Activated CD4-positive, alpha-beta T cell treated with anti-CD3 and anti-CD28 coated beads, Interleukin-2, amount 50 U/mL, for 48 hours (primary cell): ENCODE measurements around the gene PLEKHH1.

Source experiments
- DNase-seq, 2 experiments: peaks; one replicate each; pipeline ENCODE4 v3.0.0-alpha.2; 2020

Gene PLEKHH1

DNA sequence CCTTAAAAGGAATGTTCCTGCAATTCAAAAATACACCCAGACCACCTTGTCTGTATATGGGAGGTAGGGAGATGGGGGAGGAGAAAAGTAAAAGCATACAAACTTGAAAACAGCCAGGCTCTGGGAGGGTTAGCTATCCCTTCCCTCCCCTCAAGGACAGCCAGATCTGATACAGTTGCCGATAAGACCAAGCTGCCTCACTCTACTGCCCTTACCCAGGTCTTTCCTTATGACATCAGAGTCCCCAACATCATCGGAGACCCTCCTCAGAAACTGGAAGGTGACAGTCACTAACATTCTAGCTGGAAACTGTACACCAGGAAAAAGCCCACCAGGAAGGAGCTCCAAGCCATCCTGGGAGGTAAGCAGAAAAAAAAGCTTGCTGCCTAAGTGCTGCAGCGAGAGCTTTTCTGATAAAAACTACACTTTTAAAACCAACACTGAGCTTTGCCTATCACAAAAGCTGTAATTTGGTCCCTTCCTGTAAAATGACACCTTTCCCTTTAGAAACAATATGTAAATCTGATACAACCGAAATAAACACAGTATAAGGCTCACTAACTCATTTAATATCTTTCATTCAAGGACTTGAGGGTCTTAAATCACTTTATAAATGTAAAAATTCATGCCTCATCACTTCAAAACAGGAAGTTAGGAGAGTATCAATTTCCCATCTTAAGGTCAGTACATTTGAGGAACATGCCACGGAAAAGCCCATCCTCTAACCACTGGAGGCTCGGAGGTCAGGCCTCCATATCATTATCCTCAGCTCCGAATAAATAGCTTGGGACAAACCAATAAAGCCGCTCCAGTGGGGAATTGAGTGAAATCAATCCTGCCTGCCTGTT lies 20.4 kb upstream of the PLEKHH1 start:
- no peak for DNase-seq

DNA sequence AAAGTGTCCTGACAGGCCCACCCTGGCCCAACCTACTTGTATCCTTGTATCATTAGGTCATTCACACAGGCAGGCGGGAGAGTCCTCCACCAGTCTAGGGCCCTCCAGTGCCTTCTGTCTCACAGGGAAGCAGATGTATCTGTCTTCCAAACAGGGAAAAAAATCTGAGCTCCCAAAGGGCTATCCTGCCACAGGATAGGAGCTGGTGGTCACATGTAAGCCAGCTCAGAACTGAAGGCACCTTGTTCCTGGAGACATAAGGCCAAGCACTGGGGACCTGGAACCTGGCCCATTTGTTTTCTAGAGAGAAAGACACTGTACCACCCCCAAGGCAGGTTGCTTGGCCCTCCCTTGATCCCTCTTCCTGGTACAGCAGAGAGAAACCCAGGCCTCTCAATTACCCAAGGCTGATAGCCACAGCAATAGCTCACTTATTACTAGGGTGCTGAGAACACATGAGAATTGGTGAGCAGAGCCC lies 19.4 kb upstream of the PLEKHH1 start:
- no peak for DNase-seq

DNA sequence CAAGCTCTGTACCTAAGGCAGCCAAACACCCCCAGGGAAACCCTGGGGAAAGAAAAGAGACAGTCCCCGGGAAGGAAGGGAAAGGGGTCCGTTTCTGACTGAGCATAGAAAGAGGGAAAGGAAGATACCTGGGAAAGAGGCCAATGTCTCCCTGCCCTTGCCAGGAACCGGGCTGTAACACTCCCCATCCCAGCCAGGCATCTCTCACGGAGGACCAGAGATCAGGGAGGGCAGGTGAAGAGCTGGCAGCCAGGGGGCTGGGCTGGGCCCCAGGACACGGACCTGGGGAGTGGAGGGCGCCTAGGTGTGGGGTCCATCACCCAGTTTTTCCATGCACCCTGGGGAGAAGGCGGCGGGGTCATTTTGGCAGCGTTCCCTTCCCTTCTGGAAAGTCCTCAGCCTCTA lies 18.9 kb upstream of the PLEKHH1 start:
- no peak for DNase-seq

DNA sequence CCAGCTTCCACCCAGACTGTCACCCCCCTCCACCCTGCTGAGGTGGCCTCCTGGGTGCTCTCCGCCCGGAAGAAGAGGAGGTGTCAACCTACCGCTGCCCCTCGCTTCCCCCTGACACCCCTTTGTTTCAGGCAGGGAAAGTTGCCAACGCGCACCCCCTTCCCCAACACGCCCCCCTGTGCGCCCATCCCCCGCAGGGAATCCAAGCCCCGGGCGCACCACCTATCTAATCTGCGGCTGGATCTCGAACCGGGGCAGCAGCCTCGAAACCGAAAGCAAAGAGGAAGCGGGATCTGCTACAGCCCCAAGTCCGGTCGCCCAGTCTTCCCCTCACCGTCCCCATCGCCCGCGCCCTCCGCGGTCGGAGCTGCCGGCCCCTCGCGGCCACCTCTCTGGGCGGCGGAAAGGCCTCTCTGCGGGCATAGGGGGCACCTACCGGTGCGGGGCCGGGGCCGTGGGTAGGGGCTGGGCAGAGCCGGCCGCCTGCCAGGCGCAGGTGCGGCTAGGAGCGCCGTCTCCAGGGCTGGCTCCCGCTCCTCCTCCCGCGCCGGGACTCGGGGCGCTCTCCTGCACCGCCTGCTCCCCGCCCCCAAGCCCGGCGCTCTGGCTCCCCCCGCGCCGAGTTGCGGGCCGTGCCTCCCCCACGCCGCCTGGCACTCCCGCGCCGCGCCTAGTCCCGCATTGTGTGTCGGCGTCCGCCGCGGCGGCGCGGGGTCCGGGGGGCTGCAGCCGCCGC lies 18.3 kb upstream of the PLEKHH1 start:
- peak; percentile 29 to 36 for DNase-seq

DNA sequence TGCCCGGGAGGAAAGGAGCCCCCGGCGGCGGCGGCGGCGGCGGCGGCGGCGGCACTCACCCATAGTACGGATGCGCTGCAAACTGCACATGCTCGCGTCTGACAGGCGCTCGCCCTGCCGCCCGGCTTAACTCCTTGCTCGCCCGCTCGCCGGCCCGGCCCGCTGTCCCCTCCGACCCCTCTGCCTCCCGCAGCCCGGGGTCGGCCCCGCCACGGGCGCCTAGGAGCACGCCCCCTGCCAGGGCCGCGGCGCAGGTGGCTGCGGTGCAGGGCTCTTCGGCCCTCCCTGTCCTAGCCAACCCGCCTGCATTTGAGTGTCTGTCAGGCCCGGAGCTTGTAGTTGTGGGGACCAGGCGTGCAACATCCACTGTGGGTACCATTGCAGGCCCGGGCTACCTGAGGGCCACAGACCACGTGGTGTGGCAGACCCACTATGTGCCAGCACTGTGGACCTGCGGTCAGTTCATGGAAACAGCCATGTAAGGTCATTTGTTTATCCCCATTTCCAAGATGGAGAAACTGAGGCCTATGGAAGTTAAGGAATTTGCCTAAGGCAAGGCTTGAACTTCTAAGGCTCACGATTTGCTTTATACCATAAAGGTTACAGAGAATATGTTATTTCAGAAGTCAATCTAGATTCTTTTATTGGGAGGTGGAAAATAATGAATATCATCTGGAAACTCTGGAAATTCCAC lies 17.6 kb upstream of the PLEKHH1 start:
- DNase-seq = peak; percentile 39 to 49

GRCh38 chr14:67516676-67517075 lies 16.4 kb upstream of the PLEKHH1 start:
- DNase-seq = no peak

GRCh38 chr14:67517083-67517482 lies 16.0 kb upstream of the PLEKHH1 start:
- no peak for DNase-seq

GRCh38 chr14:67519406-67519805 lies 13.7 kb upstream of the PLEKHH1 start:
- DNase-seq = no peak

DNA sequence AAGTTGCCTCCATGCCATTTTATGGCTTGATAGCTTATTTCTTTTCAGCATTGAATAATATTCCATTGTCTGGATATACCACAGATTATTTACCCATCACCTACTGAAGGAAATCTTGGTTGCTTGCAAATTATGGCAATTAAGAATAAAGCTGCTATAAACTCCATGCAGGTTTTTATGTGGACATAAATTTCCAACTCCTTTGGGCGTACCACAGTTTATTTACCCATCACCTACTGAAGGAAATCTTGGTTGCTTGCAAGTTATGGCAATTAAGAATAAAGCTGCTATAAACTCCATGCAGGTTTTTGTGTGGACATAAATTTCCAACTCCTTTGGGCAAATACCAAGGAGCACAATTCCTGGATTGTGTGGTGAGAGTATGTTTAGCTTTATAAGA lies 12.6 kb upstream of the PLEKHH1 start:
- DNase-seq = no peak

- DNase-seq = no peak
Measured at GRCh38 chr14:67522270-67522669, 10.8 kb upstream of the PLEKHH1 start.

DNA sequence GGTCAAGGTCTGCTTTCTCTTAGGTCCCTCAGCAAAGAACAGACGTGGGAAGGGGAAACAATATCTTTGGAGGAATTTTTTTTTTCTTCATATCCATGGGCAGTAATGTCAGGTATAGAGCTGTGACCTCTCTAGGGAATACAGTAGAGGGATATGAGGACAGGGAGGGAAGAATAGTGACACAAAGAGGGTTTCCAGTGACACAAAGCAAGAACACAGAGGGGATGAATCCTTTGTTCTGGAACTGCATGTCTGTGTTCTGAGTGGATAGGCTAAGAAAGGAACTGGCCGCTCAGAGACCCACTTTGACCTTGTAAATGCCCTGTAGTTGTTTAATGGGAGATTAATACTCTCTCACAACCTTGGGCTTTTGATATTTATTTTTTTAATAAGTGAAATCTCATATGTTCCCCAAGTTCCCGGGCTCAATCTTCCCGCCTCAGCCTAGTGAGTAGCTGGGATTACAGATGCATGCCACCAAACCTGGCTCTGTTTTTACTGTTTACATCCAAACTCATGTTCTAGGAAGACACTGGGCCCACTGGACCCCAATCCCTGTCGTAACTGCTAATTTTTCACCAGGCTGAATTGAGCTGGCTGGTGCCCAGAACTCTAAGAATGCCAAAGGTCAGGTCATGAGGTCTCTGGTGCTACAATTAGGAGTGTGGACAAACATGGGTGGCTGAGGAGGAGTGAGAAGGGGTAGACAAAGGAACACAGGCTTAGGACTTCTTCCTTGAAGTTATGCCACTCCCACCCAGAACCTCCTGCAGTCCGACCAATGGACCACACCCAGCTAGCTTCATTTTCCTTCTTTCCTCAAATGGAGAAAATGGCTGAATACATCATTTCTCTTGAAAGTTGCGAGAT lies 9.1 kb upstream of the PLEKHH1 start:
- DNase-seq = no peak

DNA sequence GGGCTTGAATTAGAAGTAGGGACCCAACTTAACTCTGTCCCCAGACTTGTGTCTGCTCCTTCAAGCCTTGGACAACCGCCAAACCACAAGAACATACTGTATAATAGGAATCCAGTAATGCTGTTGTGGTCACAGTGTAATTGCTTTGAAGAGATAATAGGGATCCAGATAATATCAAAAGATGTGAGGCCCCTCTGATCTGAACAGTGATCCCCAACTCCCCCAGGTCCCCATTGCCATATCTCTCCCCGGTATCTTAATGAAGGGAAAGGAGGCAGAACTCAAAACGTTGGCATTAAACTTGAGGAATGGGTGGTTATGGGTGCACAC lies 8.5 kb upstream of the PLEKHH1 start:
- DNase-seq = no peak

- DNase-seq = no peak
Measured at GRCh38 chr14:67525389-67525788, 7.7 kb upstream of the PLEKHH1 start.

GRCh38 chr14:67526181-67526580 lies 6.9 kb upstream of the PLEKHH1 start:
- DNase-seq = no peak

DNA sequence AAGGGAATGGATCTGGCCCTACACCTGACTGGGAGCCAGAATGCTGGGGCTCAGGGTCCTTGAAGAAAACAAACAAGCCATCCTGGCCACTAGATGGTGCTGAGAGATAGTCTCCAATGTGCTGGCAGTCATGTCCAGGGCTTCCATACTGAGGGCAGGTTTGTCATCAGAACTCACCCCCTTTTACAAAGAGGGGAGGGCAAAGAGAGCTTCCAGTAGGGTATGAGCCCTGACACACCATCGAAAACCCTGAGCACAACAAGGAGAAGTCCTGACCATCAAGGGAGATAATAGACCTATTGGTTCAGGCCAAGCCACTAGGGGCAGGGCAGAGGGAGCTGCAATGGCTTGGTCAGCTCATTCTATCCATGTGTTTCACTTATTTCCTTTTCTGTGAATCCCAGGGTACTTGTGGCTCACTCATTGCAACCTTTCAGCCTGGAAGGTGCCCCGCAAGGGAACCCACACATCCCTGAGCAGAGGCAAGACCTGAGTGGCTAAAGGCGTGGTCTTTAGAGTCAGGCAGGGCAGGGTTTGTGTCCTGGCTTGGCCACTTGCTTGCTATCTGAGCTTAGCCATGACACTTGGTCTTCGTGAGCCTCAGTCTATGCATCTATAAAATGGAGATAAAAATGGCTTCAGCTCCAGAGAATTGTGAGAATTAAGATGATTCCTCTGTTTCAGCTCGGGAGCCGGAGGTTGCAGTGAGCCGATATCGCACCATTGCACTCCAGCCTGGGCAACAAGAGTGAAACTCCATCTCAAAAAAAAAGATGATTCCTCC lies 6.2 kb upstream of the PLEKHH1 start:
- DNase-seq = peak; percentile 36 to 39

DNA sequence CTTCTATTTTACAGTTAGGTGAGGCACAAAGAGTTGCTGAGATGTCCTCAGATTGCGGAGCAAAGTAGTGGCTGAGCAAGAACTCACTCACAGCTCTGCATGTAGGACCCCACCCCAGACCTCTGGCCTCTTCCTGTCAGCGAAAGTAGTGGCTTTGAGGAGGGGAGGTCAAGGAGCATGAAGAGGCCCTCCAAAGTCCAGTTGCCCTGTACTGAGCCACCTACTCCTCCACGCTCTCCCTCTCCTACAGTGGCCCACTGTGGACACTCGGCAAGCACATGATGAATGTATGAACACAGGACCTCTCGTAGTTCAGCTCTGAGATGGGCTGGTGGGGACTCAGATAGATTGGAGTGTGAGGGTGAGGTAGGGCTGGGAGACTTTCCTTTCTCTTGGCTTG lies 5.3 kb upstream of the PLEKHH1 start:
- no peak for DNase-seq

DNA sequence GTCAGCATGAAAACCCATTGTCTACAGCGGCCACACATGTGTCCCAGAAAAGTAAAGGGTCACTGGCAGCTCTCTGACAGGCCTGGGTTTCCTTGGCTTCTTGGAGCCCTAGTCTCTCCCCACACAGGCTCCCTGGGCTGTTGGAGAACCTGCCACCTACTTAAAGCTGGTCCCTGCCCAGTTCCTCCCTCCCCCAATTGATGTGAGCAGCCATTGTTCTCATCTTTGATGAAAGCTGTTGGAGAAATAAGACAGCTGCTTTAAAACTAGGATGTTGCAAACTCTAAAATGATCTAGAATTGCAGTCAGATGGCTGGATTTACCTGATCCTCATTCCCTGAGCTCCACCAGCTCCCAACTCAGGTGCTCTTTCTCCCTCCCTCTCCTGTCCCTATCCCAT lies 4.8 kb upstream of the PLEKHH1 start:
- DNase-seq = no peak

DNA sequence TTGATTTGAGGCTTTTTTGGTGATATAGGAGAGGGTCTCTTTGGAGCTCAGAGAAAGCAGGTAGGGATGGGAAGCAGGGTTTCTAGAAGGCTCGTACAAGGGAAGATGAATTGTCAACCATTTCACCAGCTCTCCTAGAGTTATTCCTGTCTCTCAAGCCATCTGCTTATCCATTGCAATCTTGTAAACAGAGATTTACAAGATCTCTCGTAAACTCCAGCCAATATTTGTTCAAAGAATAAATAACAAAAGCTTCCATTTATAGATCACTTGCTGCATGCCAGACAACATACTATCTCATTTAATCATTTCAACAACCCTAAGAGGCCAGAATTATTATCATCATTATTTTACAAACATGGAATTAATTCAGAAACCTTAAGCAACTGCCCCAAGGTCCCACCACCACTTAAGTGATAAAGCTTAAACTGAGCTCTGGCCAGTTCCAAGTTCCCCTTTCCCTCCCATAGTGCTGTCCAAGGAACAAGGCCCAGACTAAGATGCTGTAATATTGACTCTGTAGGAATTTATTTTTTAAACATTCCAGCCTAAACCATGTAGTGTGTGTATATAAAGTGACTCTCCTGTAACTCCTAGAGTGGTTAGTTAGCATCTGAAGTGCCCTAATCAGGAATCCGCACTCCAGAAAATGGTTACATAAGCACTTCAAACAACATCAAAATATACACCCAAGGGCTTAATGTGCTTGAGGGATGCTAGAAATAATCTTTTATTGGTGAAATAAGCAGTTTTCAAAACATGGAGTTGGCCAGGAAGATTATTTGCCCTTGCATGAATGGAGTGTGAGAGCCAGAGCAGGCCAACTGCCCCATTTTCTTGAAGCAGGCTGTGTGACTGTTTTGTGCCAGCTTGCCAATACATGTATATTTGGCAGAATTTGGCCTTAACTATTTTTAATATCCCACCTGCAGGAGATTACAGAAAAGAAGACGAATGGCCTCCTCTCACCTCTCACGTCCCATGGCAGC lies 2.8 kb upstream of the PLEKHH1 start:
- no peak for DNase-seq

DNA sequence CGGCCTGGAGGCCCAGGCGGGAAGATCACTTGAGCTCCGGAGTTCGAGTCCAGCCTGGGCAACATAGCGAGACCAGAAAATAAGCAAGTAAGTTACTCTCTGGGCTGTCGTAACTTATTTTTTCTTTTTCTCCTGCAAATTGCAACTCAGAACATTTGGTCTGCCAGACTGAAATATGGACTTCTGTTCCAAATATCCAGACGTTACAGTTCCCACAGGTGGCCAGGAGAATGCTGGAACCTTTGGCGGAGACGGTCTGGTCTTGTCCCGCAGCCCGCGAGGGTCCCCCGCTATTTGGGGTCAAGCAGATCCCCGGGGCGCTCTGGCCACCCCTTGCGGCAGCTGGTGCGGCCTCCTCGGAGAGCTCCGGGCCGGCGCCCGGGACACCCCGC lies 488 bp upstream of the PLEKHH1 start:
- no peak for DNase-seq

DNA sequence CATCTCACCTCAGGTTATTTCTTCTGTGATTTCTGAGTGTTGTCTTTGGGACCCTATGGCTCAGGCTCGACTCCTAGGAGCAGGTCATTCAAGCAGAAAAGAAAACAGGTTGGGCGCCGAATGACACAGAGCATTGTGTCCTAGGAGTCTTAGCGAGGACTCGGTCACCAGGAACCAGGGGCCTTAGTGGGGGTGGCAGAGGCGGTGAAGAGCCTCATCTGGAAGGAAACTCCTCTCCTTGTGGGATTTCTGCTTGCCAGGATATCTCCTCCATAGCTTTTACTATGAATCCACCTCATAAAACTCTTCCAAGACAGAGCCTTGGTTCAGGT lies 630 bp downstream of the PLEKHH1 start:
- no peak for DNase-seq

GRCh38 chr14:67536087-67536486 lies 3.0 kb downstream of the PLEKHH1 start:
- DNase-seq = no peak
